Liver (tissue), 9 donors: ENCODE measurements around the gene FNBP1L. TPM values are rescaled to one million over a fixed set of nuclear protein-coding genes. Genes with fewer than 3 reads are reported as not detected.

ENCODE experiments used
- DNase-seq: peaks from one replicate; pipeline ENCODE4 v3.0.0-alpha.2; 2017; ENCODE audit warnings: low spot score
- H3K27ac ChIP-seq, 2 donors: one replicate each; pipeline ENCODE4 v1.7.0; 2013; ENCODE audit warnings: inconsistent platforms in 2 of 2, low read length in 2 of 2, control low read depth in 1 of 2, low read depth in 1 of 2, mild to moderate bottlenecking in 1 of 2
- H3K27me3 ChIP-seq, 4 donors: one replicate each; pipeline versions ENCODE4 v1.6.1 to v1.7.0; 2013; ENCODE audit warnings: low read length in 3 of 4, inconsistent platforms in 1 of 4, mild to moderate bottlenecking in 1 of 4, moderate library complexity in 1 of 4; ENCODE audit not compliant: control insufficient read depth in 4 of 4, insufficient read depth in 4 of 4
- H3K36me3 ChIP-seq, 4 donors: one replicate each; pipeline versions ENCODE4 v1.6.1 to v1.7.0; 2013; ENCODE audit warnings: low read length in 3 of 4, mild to moderate bottlenecking in 3 of 4, low read depth in 1 of 4, moderate library complexity in 1 of 4; ENCODE audit not compliant: control insufficient read depth in 4 of 4, insufficient read depth in 3 of 4
- H3K4me1 ChIP-seq, 4 donors: one replicate each; pipeline versions ENCODE4 v1.6.1 to v1.7.0; 2013; ENCODE audit warnings: low read length in 3 of 4, mild to moderate bottlenecking in 3 of 4, moderate library complexity in 1 of 4; ENCODE audit not compliant: control insufficient read depth in 4 of 4, insufficient read depth in 4 of 4
- H3K4me3 ChIP-seq, 3 donors: one replicate each; pipeline versions ENCODE4 v1.6.1 to v1.7.0; 2013; ENCODE audit warnings: low read length in 3 of 3, control low read depth in 1 of 3, low read depth in 1 of 3, mild to moderate bottlenecking in 1 of 3
- H3K9ac ChIP-seq, 2 donors: one replicate each; pipeline ENCODE4 v1.7.0; 2013; ENCODE audit warnings: low read length in 2 of 2, mild to moderate bottlenecking in 2 of 2, moderate library complexity in 2 of 2, control low read depth in 1 of 2, low read depth in 1 of 2
- H3K9me3 ChIP-seq, 4 donors: one replicate each; pipeline versions ENCODE4 v1.6.1 to v1.7.0; 2013; ENCODE audit warnings: low read length in 3 of 4; ENCODE audit not compliant: control insufficient read depth in 4 of 4
- ATF3 ChIP-seq: IDR thresholded peaks from 2 replicates; pipeline ENCODE4 v1.6.1; 2016; ENCODE audit warnings: antibody characterized with exemption
- CTCF ChIP-seq: fragments of 150-350 bp; IDR thresholded peaks from 2 replicates; pipeline ENCODE4 v1.5.1; 2017; ENCODE audit warnings: improper control_type of control experiment, low read depth, low read length; ENCODE audit not compliant: missing input control
- EGR1 ChIP-seq, 2 donors: IDR thresholded peaks; 2 replicates each; pipeline ENCODE4 v1.6.1; 2016 to 2018; ENCODE audit warnings: antibody characterized with exemption in 2 of 2, low read depth in 2 of 2
- FOXA1 ChIP-seq: IDR thresholded peaks from 2 replicates; pipeline ENCODE4 v1.6.1; 2016; ENCODE audit warnings: antibody characterized with exemption
- FOXA2 ChIP-seq: IDR thresholded peaks from 2 replicates; pipeline ENCODE4 v1.6.1; 2016; ENCODE audit warnings: antibody characterized with exemption
- GABPA ChIP-seq, 2 donors: IDR thresholded peaks in 1 of 2; conservative IDR thresholded peaks in 1 of 2; 2 replicates each; pipeline ENCODE4 v1.6.1; 2016; ENCODE audit warnings: antibody characterized with exemption in 2 of 2, mild to moderate bottlenecking in 1 of 2, moderate library complexity in 1 of 2
- HNF4G ChIP-seq: IDR thresholded peaks from 2 replicates; pipeline ENCODE4 v1.6.1; 2016; ENCODE audit warnings: antibody characterized with exemption
- JUND ChIP-seq, 2 donors: IDR thresholded peaks; 2 replicates each; pipeline ENCODE4 v1.6.1; 2016; ENCODE audit warnings: antibody characterized with exemption in 2 of 2
- MAX ChIP-seq: IDR thresholded peaks from 2 replicates; pipeline ENCODE4 v1.6.1; 2016; ENCODE audit warnings: antibody characterized with exemption
- NR2F2 ChIP-seq: IDR thresholded peaks from 2 replicates; pipeline ENCODE4 v1.6.1; 2016; ENCODE audit warnings: antibody characterized with exemption
- RAD21 ChIP-seq, 2 donors: IDR thresholded peaks; 2 replicates each; pipeline ENCODE4 v1.6.1; 2016; ENCODE audit warnings: antibody characterized with exemption in 2 of 2, mild to moderate bottlenecking in 2 of 2
- REST ChIP-seq: IDR thresholded peaks from 2 replicates; pipeline ENCODE4 v1.6.1; 2016; ENCODE audit warnings: antibody characterized with exemption, mild to moderate bottlenecking
- RXRA ChIP-seq, 2 donors: IDR thresholded peaks; 2 replicates each; pipeline ENCODE4 v1.6.1; 2017 to 2018; ENCODE audit warnings: antibody characterized with exemption in 2 of 2, mild to moderate bottlenecking in 1 of 2
- SP1 ChIP-seq: IDR thresholded peaks from 2 replicates; pipeline ENCODE4 v1.6.1; 2018; ENCODE audit warnings: antibody characterized with exemption, mild to moderate bottlenecking
- TAF1 ChIP-seq: conservative IDR thresholded peaks from 2 replicates; pipeline ENCODE4 v1.6.1; 2016; ENCODE audit warnings: antibody characterized with exemption, mild to moderate bottlenecking
- YY1 ChIP-seq: IDR thresholded peaks from 2 replicates; pipeline ENCODE4 v1.6.1; 2016; ENCODE audit warnings: antibody characterized with exemption, mild to moderate bottlenecking
- ZBTB33 ChIP-seq: IDR thresholded peaks from 2 replicates; pipeline ENCODE4 v1.6.1; 2016; ENCODE audit warnings: antibody characterized with exemption
- WGBS: extraction: QIAGEN DNeasy Blood & Tissue Kit; methylation state at CpG from one replicate; pipeline ENCODE4 v1.1.7; 2013; 5-methylcytosine and 5-hydroxymethylcytosine counted together
- polyA plus RNA-seq, 2 donors: library from polyadenylated mRNA; stranded (reverse) in 1 of 2; unstranded in 1 of 2; fragments of 200-250 nt in 1 of 2; fragments of >200 nt in 1 of 2; fragmentation: Nextera tagmentation in 1 of 2; extraction: Ambion mirVana in 1 of 2; gene quantifications; one replicate each; pipeline versions ENCODE4 v1.2.1 to v1.2.3, GENCODE V29; 2013 to 2015
- total RNA-seq, 2 donors: library from RNA; depleted of rRNA; stranded (reverse); fragments of >200 nt; gene quantifications; one replicate each; pipeline ENCODE4 v1.2.3, GENCODE V29; 2014
- donor health status: healthy.
- donor health status: healthy.
- donor health status: healthy.
- donor health status: healthy.
- donor health status: healthy.

Gene FNBP1L
- total and polyA plus RNA-seq, 4 donors = 5.3 to 13.5 (median 8.9) TPM

DNA sequence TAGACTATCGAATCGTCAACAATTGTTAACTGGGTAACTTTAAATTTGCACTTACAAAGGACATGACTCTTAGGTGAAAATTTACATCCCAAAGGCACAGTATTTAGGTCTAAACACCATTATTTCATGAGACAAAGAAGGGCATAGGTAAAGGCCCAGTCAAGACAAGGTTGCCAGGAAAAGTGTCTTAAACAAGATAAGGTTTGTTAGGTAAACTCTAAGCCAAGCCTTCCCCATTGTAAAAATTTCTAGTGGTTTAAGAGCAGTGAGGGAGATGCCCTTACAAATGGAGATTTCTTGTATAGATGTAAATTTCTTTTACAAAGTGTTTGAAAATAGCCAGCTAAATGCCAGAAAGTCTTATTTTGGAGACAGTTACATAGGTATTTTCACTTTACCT is 36.9 kb upstream of the FNBP1L start (continued):
- no peak for TF ChIP-seq ZBTB33
- TF ChIP-seq NR2F2 = no peak

DNA sequence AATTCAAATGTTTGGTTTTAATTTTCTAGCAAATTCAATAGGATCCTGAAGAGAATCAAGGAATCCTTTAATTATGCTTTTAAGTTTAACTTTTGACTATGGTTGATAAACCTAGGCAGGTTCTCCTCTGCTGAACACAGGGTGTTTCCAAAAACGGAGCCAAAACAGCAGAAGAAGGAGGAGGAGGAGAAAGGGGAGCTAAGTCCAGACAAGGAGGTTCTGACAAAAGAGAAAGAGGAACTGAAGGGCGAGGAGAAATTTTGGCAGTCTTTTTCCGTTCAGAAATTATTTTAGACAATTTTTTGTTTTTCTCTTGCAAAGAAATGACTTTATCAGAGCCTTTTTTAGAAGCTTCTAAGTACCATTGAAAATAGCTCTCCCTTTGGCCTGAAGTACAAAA is 33.2 kb upstream of the FNBP1L start:
- Histone ChIP-seq H3K4me3 (no peak overlapping the region), H3K27ac (no peak overlapping the region)
- TF ChIP-seq ATF3 (no peak), RAD21 (IDR thresholded peaks at IDR 0.05) (no peak), CTCF (no peak), TAF1 (no peak), RXRA (IDR thresholded peaks at IDR 0.05) (no peak), YY1 (no peak), ZBTB33 (no peak), EGR1 (IDR thresholded peaks at IDR 0.05; ENCODE audit: low read depth in 2 of 2) (no peak), SP1 (no peak), JUND (IDR thresholded peaks at IDR 0.05) (no peak), NR2F2 (no peak), MAX (no peak), REST (no peak), HNF4G (no peak), GABPA (IDR thresholded peaks at IDR 0.05 in 1 of 2, conservative IDR thresholded peaks at IDR 0.05 in 1 of 2) (no peak), FOXA1 (no peak), FOXA2 (no peak)

More for the DNA sequence above, 33.2 kb upstream of the FNBP1L start:
- no peaks in the 10 kb centered on the region for H3K9me3 ChIP-seq
- no peaks in the 10 kb centered on the region for H3K4me1 ChIP-seq
- H3K36me3 ChIP-seq = no peaks in the 10 kb centered on the region
- no peak for DNase-seq
- H3K9ac ChIP-seq = no peak overlapping the region
- WGBS = 55% methylated on average over 3 of the region's 3 CpGs
- H3K27me3 ChIP-seq = no peaks in the 10 kb centered on the region
